ENCODE data around the gene ZMIZ1.

Gene ZMIZ1

GRCh38 chr10:79308016-79308415 lies 239.2 kb downstream of the ZMIZ1 start:
- no peaks in the 10 kb centered on the region for H3K4me1 ChIP-seq (ENCODE audit: insufficient read depth, low read length)
- H3K4me3 ChIP-seq (ENCODE audit: low read length): no peak overlapping the region
- H3K9ac ChIP-seq (ENCODE audit: low read depth, low read length): no peak overlapping the region
- H3K27me3 ChIP-seq (ENCODE audit: insufficient read depth, low read length): no peaks in the 10 kb centered on the region
- peaks cover 71% of the 10 kb centered on the region for H3K36me3 ChIP-seq (ENCODE audit: insufficient read depth, low read depth, low read length)
- H3K27ac ChIP-seq (ENCODE audit: low read length): no peak overlapping the region
- H3K9me3 ChIP-seq (ENCODE audit: insufficient read depth, low read depth, low read length): no peaks in the 10 kb centered on the region

- no peak overlapping the region for H3K27ac ChIP-seq (ENCODE audit: low read length)
- H3K9ac ChIP-seq (ENCODE audit: low read depth, low read length): no peak overlapping the region
- H3K4me3 ChIP-seq (ENCODE audit: low read length): no peak overlapping the region
- no peaks in the 10 kb centered on the region for H3K27me3 ChIP-seq (ENCODE audit: insufficient read depth, low read length)
- no peaks in the 10 kb centered on the region for H3K9me3 ChIP-seq (ENCODE audit: insufficient read depth, low read depth, low read length)
- H3K4me1 ChIP-seq (ENCODE audit: insufficient read depth, low read length): no peaks in the 10 kb centered on the region
- H3K36me3 ChIP-seq (ENCODE audit: insufficient read depth, low read depth, low read length): peaks cover 61% of the 10 kb centered on the region
Observed at GRCh38 chr10:79308969-79309665, 240.4 kb downstream of the ZMIZ1 start.

DNA sequence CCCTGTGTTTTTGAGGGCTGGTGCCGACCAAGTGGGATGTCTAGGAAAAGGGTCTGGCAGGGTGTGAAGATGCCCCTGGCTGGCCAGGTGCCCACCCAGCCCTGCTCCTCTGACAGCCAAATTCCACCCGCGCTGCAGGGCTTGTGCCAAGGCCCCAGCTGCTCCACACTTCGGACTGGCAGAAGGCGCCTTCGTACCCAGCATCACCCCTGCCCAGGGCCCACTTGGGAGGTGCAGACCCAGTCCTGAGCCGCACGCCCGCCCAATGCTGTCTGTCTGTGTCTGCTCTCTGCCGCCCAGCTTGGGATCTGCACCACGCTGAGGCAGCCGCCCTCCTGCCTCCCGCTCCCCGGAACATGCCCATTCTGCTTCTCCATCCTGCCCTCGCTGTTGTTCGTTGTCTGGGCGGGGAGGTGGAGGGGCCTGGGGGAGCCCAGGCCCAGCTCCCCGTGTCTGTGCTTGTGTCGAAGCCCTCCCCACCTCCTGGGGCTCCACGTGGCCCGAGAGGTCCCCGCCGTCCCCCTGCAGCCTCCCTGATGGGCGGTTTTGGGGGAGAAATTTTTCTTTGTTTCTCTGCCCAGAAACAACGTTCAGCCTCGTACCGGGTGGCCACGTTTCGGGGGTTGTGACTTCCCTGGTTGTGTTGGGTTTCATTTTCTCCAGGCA lies 241.6 kb downstream of the ZMIZ1 start:
- Histone ChIP-seq H3K27me3 (ENCODE audit: insufficient read depth, low read length) (no peaks in the 10 kb centered on the region), H3K36me3 (ENCODE audit: insufficient read depth, low read depth, low read length) (peaks cover 55% of the 10 kb centered on the region), H3K9me3 (ENCODE audit: insufficient read depth, low read depth, low read length) (no peaks in the 10 kb centered on the region), H3K9ac (ENCODE audit: low read depth, low read length) (no peak overlapping the region), H3K4me3 (ENCODE audit: low read length) (no peak overlapping the region), H3K27ac (ENCODE audit: low read length) (no peak overlapping the region), H3K4me1 (ENCODE audit: insufficient read depth, low read length) (no peaks in the 10 kb centered on the region)

DNA sequence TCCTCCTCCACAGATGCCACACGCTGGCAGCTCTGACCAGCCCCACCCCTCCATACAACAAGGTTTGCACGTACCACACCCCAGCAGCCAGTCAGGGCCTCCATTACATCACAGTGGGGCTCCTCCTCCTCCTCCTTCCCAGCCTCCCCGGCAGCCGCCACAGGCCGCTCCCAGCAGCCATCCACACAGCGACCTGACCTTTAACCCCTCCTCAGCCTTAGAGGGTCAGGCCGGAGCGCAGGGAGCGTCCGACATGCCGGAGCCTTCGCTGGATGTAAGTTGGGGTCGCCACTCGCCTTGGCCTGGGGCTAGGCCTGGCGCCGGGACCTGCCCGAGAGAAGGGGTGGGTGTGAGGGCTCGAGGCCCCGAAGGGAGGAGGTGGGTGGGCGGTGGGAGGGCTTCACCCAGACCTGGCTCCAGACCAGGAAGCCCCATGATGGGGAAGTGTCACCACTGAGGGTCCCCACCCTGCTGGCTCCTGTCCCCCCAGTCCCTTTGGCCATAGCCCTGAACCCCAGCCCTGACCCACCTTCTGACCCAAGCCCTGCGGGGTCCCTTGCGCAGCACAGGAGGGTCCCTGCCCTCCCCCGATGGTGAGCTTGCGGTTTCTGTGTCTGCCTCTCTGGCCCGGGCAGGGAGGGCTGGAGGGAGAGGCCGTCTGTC lies 242.3 kb downstream of the ZMIZ1 start:
- Histone ChIP-seq H3K27me3 (ENCODE audit: insufficient read depth, low read length) (no peaks in the 10 kb centered on the region), H3K4me1 (ENCODE audit: insufficient read depth, low read length) (no peaks in the 10 kb centered on the region), H3K36me3 (ENCODE audit: insufficient read depth, low read depth, low read length) (peaks cover 55% of the 10 kb centered on the region), H3K27ac (ENCODE audit: low read length) (no peak overlapping the region), H3K9me3 (ENCODE audit: insufficient read depth, low read depth, low read length) (no peaks in the 10 kb centered on the region), H3K4me3 (ENCODE audit: low read length) (no peak overlapping the region), H3K9ac (ENCODE audit: low read depth, low read length) (no peak overlapping the region)

GRCh38 chr10:79311581-79312407 lies 243.0 kb downstream of the ZMIZ1 start:
- Histone ChIP-seq H3K27ac (ENCODE audit: low read length) (no peak overlapping the region), H3K27me3 (ENCODE audit: insufficient read depth, low read length) (no peaks in the 10 kb centered on the region), H3K4me3 (ENCODE audit: low read length) (no peak overlapping the region), H3K9me3 (ENCODE audit: insufficient read depth, low read depth, low read length) (no peaks in the 10 kb centered on the region), H3K9ac (ENCODE audit: low read depth, low read length) (no peak overlapping the region), H3K36me3 (ENCODE audit: insufficient read depth, low read depth, low read length) (peaks cover 49% of the 10 kb centered on the region), H3K4me1 (ENCODE audit: insufficient read depth, low read length) (peaks cover 4% of the 10 kb centered on the region; the same call in 1 of the 2 replicates)

- no peaks in the 10 kb centered on the region for H3K9me3 ChIP-seq (ENCODE audit: insufficient read depth, low read depth, low read length)
- peaks cover 40% of the 10 kb centered on the region for H3K36me3 ChIP-seq (ENCODE audit: insufficient read depth, low read depth, low read length)
- H3K4me1 ChIP-seq (ENCODE audit: insufficient read depth, low read length): peaks cover 13% of the 10 kb centered on the region; the same call in 1 of the 2 replicates
- H3K27ac ChIP-seq (ENCODE audit: low read length): no peak overlapping the region
- no peak overlapping the region for H3K9ac ChIP-seq (ENCODE audit: low read depth, low read length)
- H3K4me3 ChIP-seq (ENCODE audit: low read length): no peak overlapping the region
- no peaks in the 10 kb centered on the region for H3K27me3 ChIP-seq (ENCODE audit: insufficient read depth, low read length)
Observed at GRCh38 chr10:79312601-79313187, 243.9 kb downstream of the ZMIZ1 start.

- no peak overlapping the region for H3K27ac ChIP-seq (ENCODE audit: low read length)
- H3K9me3 ChIP-seq (ENCODE audit: insufficient read depth, low read depth, low read length): no peaks in the 10 kb centered on the region
- peaks cover 20% of the 10 kb centered on the region for H3K4me1 ChIP-seq (ENCODE audit: insufficient read depth, low read length)
- no peak overlapping the region for H3K9ac ChIP-seq (ENCODE audit: low read depth, low read length)
- peaks cover 34% of the 10 kb centered on the region for H3K36me3 ChIP-seq (ENCODE audit: insufficient read depth, low read depth, low read length)
- H3K27me3 ChIP-seq (ENCODE audit: insufficient read depth, low read length): no peaks in the 10 kb centered on the region
- H3K4me3 ChIP-seq (ENCODE audit: low read length): no peak overlapping the region
Observed at GRCh38 chr10:79313320-79313719, 244.6 kb downstream of the ZMIZ1 start.

DNA sequence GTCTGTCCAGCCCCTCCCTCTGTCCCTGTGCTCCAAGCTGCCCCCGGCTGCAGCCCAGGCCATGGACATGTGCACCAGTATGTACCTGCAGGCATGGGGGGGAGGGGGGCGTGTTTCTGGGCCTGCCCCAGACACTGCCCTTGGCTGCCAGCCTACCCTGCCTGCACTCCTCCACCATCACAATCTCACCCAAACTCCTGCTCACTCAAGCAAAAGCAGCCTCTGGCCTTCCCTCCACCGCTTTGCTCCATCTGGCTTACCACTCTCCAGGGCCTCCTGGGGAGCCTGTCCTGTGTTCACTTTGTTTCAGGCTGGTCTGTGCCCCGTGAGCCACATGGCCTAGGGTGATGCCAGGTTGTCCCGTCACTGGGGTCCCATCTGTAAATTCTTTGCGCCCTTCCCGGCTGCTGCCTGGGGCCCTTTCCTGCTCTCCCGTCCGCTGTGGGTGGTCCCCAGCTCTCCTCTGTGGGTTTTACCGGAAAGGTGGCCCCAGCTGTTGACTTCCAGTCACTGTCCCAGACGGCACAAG lies 245.2 kb downstream of the ZMIZ1 start:
- H3K4me1 ChIP-seq (ENCODE audit: insufficient read depth, low read length): peaks cover 20% of the 10 kb centered on the region
- no peak overlapping the region for H3K4me3 ChIP-seq (ENCODE audit: low read length)
- H3K27me3 ChIP-seq (ENCODE audit: insufficient read depth, low read length): no peaks in the 10 kb centered on the region
- H3K9ac ChIP-seq (ENCODE audit: low read depth, low read length): no peak overlapping the region
- peaks cover 27% of the 10 kb centered on the region for H3K36me3 ChIP-seq (ENCODE audit: insufficient read depth, low read depth, low read length)
- H3K27ac ChIP-seq (ENCODE audit: low read length): no peak overlapping the region
- no peaks in the 10 kb centered on the region for H3K9me3 ChIP-seq (ENCODE audit: insufficient read depth, low read depth, low read length)

DNA sequence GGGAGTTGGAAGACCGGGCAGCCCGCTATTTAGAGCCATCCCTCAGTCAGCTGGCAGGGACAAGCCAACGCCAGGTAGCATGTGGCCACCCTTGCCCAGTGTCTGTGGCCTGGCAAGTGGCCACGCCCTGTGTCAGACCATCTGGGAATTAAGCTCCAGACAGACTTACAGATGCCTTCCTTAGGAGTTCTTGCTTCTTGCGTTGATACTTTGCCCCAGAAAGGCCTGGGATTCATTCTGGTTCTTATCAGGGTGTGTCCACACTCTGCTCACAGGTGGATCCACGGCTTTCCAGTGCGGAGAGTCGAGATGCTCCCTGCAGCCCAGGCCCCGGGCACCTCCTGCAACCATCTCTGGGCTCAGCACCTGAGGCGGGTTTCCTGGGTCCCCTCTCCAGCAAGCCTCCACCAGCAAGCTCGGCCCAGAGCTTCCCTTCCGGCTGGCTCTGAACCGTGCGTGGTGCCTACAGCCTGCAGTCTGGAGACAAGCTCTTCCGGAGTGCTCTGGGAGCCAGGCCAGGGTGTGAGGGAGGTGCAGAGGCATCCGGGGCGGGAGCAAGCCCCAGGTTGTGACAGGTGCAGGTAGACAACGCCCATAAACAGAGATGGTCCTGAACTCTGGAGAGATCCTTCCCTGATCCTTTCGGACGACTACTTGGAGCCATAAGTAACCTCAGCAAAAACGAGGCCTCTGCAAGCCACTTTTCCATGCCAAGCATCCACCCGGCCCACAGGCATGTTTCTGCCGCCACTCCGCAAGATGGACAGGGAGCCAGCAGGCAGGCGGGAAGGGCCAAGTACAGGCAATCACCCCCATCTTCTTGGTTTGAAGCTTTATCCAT lies 246.2 kb downstream of the ZMIZ1 start:
- Histone ChIP-seq H3K36me3 (ENCODE audit: insufficient read depth, low read depth, low read length) (peaks cover 20% of the 10 kb centered on the region), H3K27ac (ENCODE audit: low read length) (no peak overlapping the region), H3K9me3 (ENCODE audit: insufficient read depth, low read depth, low read length) (no peaks in the 10 kb centered on the region), H3K27me3 (ENCODE audit: insufficient read depth, low read length) (no peaks in the 10 kb centered on the region), H3K4me3 (ENCODE audit: low read length) (no peak overlapping the region), H3K4me1 (ENCODE audit: insufficient read depth, low read length) (peaks cover 20% of the 10 kb centered on the region), H3K9ac (ENCODE audit: low read depth, low read length) (no peak overlapping the region)

GRCh38 chr10:79315602-79315920 lies 246.8 kb downstream of the ZMIZ1 start:
- peaks cover 20% of the 10 kb centered on the region for H3K4me1 ChIP-seq (ENCODE audit: insufficient read depth, low read length)
- H3K27me3 ChIP-seq (ENCODE audit: insufficient read depth, low read length): no peaks in the 10 kb centered on the region
- no peak overlapping the region for H3K27ac ChIP-seq (ENCODE audit: low read length)
- peaks cover 20% of the 10 kb centered on the region for H3K36me3 ChIP-seq (ENCODE audit: insufficient read depth, low read depth, low read length)
- no peak overlapping the region for H3K9ac ChIP-seq (ENCODE audit: low read depth, low read length)
- no peaks in the 10 kb centered on the region for H3K9me3 ChIP-seq (ENCODE audit: insufficient read depth, low read depth, low read length)
- H3K4me3 ChIP-seq (ENCODE audit: low read length): no peak overlapping the region

All from iPS-20b (cell line).